Brain microvascular endothelial cell (primary cell): ENCODE data around the gene GPRIN1.
"Not testable (repeated sequence)": the region's sequence is repeated elsewhere in the genome, so short reads cannot be mapped to it uniquely, and the experiment has no call there.

ENCODE experiments used
- DNase-seq: peaks from one replicate; pipeline ENCODE4 v3.0.0-alpha.2; 2020
- H3K27ac ChIP-seq: fragments of 250-450 bp; sonication (Bioruptor Pico); 2 replicates; pipeline ENCODE4 v1.5.1; 2020; ENCODE audit warnings: mild to moderate bottlenecking, moderate library complexity
- H3K27me3 ChIP-seq: fragments of 250-450 bp; sonication (Bioruptor Pico); replicated peaks from 2 replicates; pipeline ENCODE4 v1.5.1; 2020; ENCODE audit warnings: mild to moderate bottlenecking
- H3K36me3 ChIP-seq: fragments of 250-450 bp; sonication (Bioruptor Pico); replicated peaks from 2 replicates; pipeline ENCODE4 v1.5.1; 2020; ENCODE audit warnings: mild to moderate bottlenecking
- H3K4me3 ChIP-seq: 2 replicates; pipeline ENCODE4 v1.5.1; 2011; ENCODE audit warnings: low read depth, mild to moderate bottlenecking, control low read depth, low read length, moderate library complexity
- CTCF ChIP-seq: IDR thresholded peaks from 2 replicates; pipeline ENCODE4 v1.5.1; 2011; ENCODE audit warnings: low read depth, mild to moderate bottlenecking, moderate library complexity, low read length, control low read depth, inconsistent platforms; ENCODE audit errors: missing control alignments
- in situ Hi-C: cut with HindIII; loops from 2 replicates; pipeline ENCODE4 v1.10.0; 2017; ENCODE audit warnings: low sequenced_read_pairs, low pct_ligation_motif_present

Gene GPRIN1

GRCh38 chr5:176559683-176560082 is 50.3 kb downstream of the GPRIN1 start:
- no peak for DNase-seq
- H3K36me3 ChIP-seq: no peaks in the 10 kb centered on the region
- no peak overlapping the region for H3K27ac ChIP-seq
- in situ Hi-C loops: no loop called here
- H3K4me3 ChIP-seq: no peak overlapping the region
- H3K27me3 ChIP-seq: no peaks in the 10 kb centered on the region
- no peak for TF ChIP-seq CTCF

- Histone ChIP-seq H3K4me3 (no peak overlapping the region), H3K36me3 (no peaks in the 10 kb centered on the region), H3K27me3 (no peaks in the 10 kb centered on the region), H3K27ac (no peak overlapping the region)
- TF ChIP-seq CTCF: no peak
- no peak for DNase-seq
- in situ Hi-C loops: no loop called here
Observed at GRCh38 chr5:176557846-176558245, 52.1 kb downstream of the GPRIN1 start.

- Histone ChIP-seq H3K36me3 (no peaks in the 10 kb centered on the region), H3K4me3 (no peak overlapping the region), H3K27me3 (no peaks in the 10 kb centered on the region), H3K27ac (no peak overlapping the region)
- no peak for DNase-seq
- in situ Hi-C loops: no loop called here
- no peak for TF ChIP-seq CTCF
Observed at GRCh38 chr5:176553260-176554085, 56.5 kb downstream of the GPRIN1 start.

GRCh38 chr5:176552332-176552869 is 57.6 kb downstream of the GPRIN1 start:
- Histone ChIP-seq H3K27ac (no peak overlapping the region), H3K27me3 (no peaks in the 10 kb centered on the region), H3K4me3 (no peak overlapping the region), H3K36me3 (no peaks in the 10 kb centered on the region)
- no peak for TF ChIP-seq CTCF
- no peak for DNase-seq
- in situ Hi-C loops: no loop called here

- H3K27ac ChIP-seq, DNase-seq, H3K4me3 ChIP-seq, in situ Hi-C loops, H3K36me3 ChIP-seq, H3K27me3 ChIP-seq: not testable (repeated sequence)
Observed at GRCh38 chr5:176550937-176551336, 59.0 kb downstream of the GPRIN1 start.

- no peak overlapping the region for H3K27ac ChIP-seq
Observed at GRCh38 chr5:176550275-176550831, 59.6 kb downstream of the GPRIN1 start.

More at GRCh38 chr5:176550275-176550831, 59.6 kb downstream of the GPRIN1 start:
- TF ChIP-seq CTCF: no peak
- Histone ChIP-seq H3K36me3 (no peaks in the 10 kb centered on the region), H3K4me3 (no peak overlapping the region), H3K27me3 (no peaks in the 10 kb centered on the region)
- in situ Hi-C loops: no loop called here
- DNase-seq: no peak
